DOHH2 (cell line): ENCODE data around the gene DHRS12.

Source experiments
- H3F3A ChIP-seq: fragments of 200-600 bp; sonication (generic), shearing (Covaris generic); 2 replicates; pipeline ENCODE4 v1.6.0; 2016; ENCODE audit warnings: antibody characterized with exemption, mild to moderate bottlenecking; ENCODE audit not compliant: control insufficient read depth, insufficient read depth
- H3K27ac ChIP-seq: fragments of 200-600 bp; sonication (generic); 2 replicates; pipeline ENCODE4 v1.5.1; 2014; ENCODE audit warnings: low read depth, mild to moderate bottlenecking, low read length, moderate library complexity
- H3K27me3 ChIP-seq: fragments of 200-600 bp; sonication (generic); 2 replicates; pipeline ENCODE4 v1.6.1; 2014; ENCODE audit warnings: mild to moderate bottlenecking, low read length, mixed read lengths; ENCODE audit not compliant: control insufficient read depth
- H3K36me3 ChIP-seq: fragments of 200-600 bp; sonication (generic); 2 replicates; pipeline ENCODE4 v1.6.1; 2014; ENCODE audit warnings: mild to moderate bottlenecking, low read length, moderate library complexity, mixed read lengths; ENCODE audit not compliant: control insufficient read depth
- H3K4me1 ChIP-seq: fragments of 200-600 bp; sonication (generic); 2 replicates; pipeline ENCODE4 v1.6.1; 2014; ENCODE audit warnings: mild to moderate bottlenecking, low read length, mixed read lengths; ENCODE audit not compliant: control insufficient read depth
- H3K4me2 ChIP-seq: fragments of 200-600 bp; sonication (generic); 2 replicates; pipeline ENCODE4 v1.6.0; 2014; ENCODE audit warnings: mild to moderate bottlenecking, low read length, moderate library complexity
- H3K4me3 ChIP-seq: fragments of 200-600 bp; sonication (generic); 2 replicates; pipeline ENCODE4 v1.5.1; 2014; ENCODE audit warnings: mild to moderate bottlenecking, low read length, mixed read lengths
- H3K79me2 ChIP-seq: fragments of 200-600 bp; sonication (generic); 2 replicates; pipeline ENCODE4 v1.6.1; 2014; ENCODE audit warnings: mild to moderate bottlenecking, low read length, mixed read lengths; ENCODE audit not compliant: control insufficient read depth
- H3K9me2 ChIP-seq: fragments of 200-600 bp; sonication (generic); replicated peaks from 2 replicates; pipeline ENCODE4 v1.6.1; 2014; ENCODE audit warnings: mild to moderate bottlenecking, low read length, mixed read lengths; ENCODE audit not compliant: control insufficient read depth
- H3K9me3 ChIP-seq: fragments of 200-600 bp; sonication (generic); 2 replicates; pipeline ENCODE4 v1.6.1; 2014; ENCODE audit warnings: antibody characterized with exemption, low read length, mixed read lengths; ENCODE audit not compliant: control insufficient read depth, insufficient read depth
- H4K20me1 ChIP-seq: fragments of 200-600 bp; sonication (generic); 2 replicates; pipeline ENCODE4 v1.6.0; 2014; ENCODE audit warnings: low read depth, mild to moderate bottlenecking, antibody characterized with exemption, low read length, moderate library complexity; ENCODE audit not compliant: control insufficient read depth, insufficient read depth
- EZH2phosphoT487 ChIP-seq: fragments of 200-600 bp; sonication (generic); IDR thresholded peaks from 2 replicates; pipeline ENCODE4 v1.6.1; 2017; ENCODE audit warnings: borderline replicate concordance, mild to moderate bottlenecking, antibody characterized with exemption, low read length, moderate library complexity, mixed read lengths
- TF ChIP-seq, protein P1 (sequence below): fragments of 200-600 bp; sonication (generic); IDR thresholded peaks from one replicate; pipeline ENCODE4 v1.5.1; 2014; ENCODE audit warnings: antibody characterized with exemption, mild to moderate bottlenecking, low read depth, low read length; ENCODE audit not compliant: poor library complexity, severe bottlenecking

The DHRS12 gene

DNA sequence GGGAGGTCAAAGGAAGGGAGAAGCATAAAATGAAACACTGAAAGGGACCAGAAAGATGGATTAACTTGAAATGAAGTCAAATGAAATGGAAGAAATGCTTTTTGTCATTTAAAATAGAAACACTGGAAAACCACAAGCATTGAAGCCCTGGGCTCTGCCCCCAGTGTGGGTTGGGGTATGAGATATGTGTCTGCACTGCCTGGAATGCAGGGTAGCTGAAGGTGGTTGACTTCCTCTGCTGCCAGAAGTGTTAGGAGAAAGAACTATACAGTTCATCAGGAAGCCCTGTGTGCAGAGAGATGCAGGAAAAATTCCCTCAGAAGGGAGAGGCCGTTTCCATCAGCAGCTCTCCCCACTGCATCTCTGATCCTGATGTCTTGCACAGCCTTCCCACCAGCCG is 69.2 kb downstream of the DHRS12 start:
- Histone ChIP-seq H3K27ac (no peak overlapping the region), H3K4me2 (no peak overlapping the region), H3F3A (no peaks in the 10 kb centered on the region), H3K36me3 (no peaks in the 10 kb centered on the region), H3K79me2 (no peaks in the 10 kb centered on the region), H3K27me3 (no peaks in the 10 kb centered on the region), H4K20me1 (no peaks in the 10 kb centered on the region), H3K4me3 (no peak overlapping the region), H3K9me2 (no peaks in the 10 kb centered on the region), H3K4me1 (no peaks in the 10 kb centered on the region), H3K9me3 (no peaks in the 10 kb centered on the region)
- TF ChIP-seq EZH2phosphoT487: no peak
- TF ChIP-seq, protein P1, sequence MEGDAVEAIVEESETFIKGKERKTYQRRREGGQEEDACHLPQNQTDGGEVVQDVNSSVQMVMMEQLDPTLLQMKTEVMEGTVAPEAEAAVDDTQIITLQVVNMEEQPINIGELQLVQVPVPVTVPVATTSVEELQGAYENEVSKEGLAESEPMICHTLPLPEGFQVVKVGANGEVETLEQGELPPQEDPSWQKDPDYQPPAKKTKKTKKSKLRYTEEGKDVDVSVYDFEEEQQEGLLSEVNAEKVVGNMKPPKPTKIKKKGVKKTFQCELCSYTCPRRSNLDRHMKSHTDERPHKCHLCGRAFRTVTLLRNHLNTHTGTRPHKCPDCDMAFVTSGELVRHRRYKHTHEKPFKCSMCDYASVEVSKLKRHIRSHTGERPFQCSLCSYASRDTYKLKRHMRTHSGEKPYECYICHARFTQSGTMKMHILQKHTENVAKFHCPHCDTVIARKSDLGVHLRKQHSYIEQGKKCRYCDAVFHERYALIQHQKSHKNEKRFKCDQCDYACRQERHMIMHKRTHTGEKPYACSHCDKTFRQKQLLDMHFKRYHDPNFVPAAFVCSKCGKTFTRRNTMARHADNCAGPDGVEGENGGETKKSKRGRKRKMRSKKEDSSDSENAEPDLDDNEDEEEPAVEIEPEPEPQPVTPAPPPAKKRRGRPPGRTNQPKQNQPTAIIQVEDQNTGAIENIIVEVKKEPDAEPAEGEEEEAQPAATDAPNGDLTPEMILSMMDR: no peak

DNA sequence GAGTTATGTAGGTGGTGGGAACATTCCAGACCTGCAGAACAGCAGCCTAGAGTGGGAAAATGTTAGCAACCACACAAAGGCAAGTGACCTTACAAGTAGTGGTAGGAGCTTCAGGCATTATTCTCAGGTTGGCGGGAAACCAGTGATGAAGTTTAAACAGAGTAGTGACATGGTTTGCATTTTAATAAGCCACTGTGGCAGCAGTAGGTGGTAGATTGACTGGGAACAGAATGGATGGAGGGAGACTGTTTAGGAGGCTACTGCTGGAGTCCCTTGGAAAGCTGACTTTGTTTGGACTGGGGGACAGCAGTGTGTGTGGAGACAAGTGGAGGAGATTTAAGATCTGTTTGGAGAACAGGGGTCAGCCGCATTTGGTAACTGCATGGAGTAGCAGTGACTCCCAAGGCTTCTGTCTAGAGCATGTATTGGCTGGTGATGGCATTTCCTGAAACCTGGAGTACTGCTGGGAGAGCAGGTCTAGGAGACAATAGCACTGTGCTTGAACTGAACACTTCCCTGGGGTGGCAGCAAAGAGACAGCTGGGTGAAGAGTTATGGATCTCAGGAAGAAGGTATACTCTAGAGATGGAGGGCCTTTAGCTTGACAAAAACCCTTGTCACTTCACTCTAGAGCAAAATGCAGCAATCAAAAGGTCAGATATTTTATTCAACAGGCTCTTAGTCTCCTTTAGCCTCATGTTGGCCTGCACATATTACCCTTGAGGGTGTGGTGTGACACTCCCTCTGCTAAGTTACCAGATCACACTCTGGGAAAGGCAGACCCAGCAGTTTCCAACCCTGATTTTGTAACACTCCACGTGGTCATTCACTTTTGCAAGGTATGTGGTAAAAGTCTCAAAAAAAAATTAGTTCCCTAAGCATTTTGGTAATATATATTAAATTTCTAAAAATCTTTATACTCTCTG is 70.3 kb downstream of the DHRS12 start:
- no peaks in the 10 kb centered on the region for H3K4me1 ChIP-seq
- H3K79me2 ChIP-seq: no peaks in the 10 kb centered on the region
- H3K4me2 ChIP-seq: no peak overlapping the region
- no peak overlapping the region for H3K27ac ChIP-seq
- no peaks in the 10 kb centered on the region for H3K9me2 ChIP-seq
- H3K36me3 ChIP-seq: no peaks in the 10 kb centered on the region
- no peaks in the 10 kb centered on the region for H3F3A ChIP-seq
- no peaks in the 10 kb centered on the region for H3K27me3 ChIP-seq
- no peak overlapping the region for H3K4me3 ChIP-seq
- no peaks in the 10 kb centered on the region for H3K9me3 ChIP-seq
- TF ChIP-seq, protein P1: no peak
- no peak for TF ChIP-seq EZH2phosphoT487
- no peaks in the 10 kb centered on the region for H4K20me1 ChIP-seq

DNA sequence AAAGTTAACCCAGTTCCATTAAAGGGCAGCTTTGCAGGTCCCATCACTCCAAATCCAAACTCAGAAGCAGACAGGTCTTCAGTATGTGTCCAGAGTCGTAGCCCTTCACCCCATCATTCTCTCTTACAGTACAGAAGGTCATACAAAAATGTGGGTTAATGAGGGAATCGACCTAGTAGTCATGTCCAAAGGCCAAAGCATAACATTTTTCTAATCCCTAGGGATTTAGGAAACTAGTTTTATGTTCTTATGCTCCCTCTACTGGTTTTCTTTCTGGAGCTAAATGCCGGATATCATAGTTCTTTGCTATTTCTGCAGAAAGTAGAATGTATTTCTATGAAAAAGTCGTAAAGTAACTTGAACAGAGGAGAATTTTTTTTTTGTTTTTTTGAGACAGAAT is 72.2 kb downstream of the DHRS12 start:
- Histone ChIP-seq H3K36me3 (no peaks in the 10 kb centered on the region), H4K20me1 (no peaks in the 10 kb centered on the region), H3F3A (no peaks in the 10 kb centered on the region), H3K79me2 (no peaks in the 10 kb centered on the region), H3K4me3 (no peak overlapping the region), H3K27me3 (no peaks in the 10 kb centered on the region), H3K4me1 (no peaks in the 10 kb centered on the region), H3K4me2 (no peak overlapping the region), H3K9me3 (no peaks in the 10 kb centered on the region), H3K27ac (no peak overlapping the region), H3K9me2 (no peaks in the 10 kb centered on the region)
- TF ChIP-seq, protein P1: no peak
- TF ChIP-seq EZH2phosphoT487: no peak
